ENCODE measurements around the gene TMC5. TPM values are rescaled to one million over a fixed set of nuclear protein-coding genes. Genes with fewer than 3 reads are reported as not detected.

TMC5 gene
- polyA plus RNA-seq, 1 of the 3 experiments (the other 2 are of a cell fraction) = not detected

DNA sequence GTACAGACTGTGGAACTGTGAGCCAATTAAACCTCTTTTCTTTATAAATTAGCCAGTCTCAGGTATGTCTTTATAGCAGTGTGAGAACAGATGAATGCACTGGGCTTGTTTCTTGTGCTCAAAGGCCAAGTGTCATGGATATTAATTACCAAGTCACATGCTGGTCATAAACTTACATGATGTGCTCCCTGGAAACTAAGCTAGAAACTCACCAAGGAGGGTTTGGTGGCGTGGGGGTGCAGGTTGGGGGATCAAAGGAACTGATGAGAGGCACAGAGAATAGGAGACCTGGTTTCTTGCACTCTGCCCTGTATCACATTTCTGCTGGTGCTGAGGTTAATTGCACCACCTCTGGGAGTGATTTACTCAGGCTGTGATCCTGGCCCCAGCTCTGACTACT is 31.2 kb upstream of the TMC5 start (continued):
- TF ChIP-seq, protein P1, sequence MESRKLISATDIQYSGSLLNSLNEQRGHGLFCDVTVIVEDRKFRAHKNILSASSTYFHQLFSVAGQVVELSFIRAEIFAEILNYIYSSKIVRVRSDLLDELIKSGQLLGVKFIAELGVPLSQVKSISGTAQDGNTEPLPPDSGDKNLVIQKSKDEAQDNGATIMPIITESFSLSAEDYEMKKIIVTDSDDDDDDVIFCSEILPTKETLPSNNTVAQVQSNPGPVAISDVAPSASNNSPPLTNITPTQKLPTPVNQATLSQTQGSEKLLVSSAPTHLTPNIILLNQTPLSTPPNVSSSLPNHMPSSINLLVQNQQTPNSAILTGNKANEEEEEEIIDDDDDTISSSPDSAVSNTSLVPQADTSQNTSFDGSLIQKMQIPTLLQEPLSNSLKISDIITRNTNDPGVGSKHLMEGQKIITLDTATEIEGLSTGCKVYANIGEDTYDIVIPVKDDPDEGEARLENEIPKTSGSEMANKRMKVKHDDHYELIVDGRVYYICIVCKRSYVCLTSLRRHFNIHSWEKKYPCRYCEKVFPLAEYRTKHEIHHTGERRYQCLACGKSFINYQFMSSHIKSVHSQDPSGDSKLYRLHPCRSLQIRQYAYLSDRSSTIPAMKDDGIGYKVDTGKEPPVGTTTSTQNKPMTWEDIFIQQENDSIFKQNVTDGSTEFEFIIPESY (IDR thresholded peaks at IDR 0.05; ENCODE audit: borderline replicate concordance, low read depth) = no peak
- no peak for TF ChIP-seq NFIC (IDR thresholded peaks at IDR 0.05; ENCODE audit: borderline replicate concordance)
- TF ChIP-seq RFX5 (IDR thresholded peaks at IDR 0.05; ENCODE audit: low read length) = no peak

DNA sequence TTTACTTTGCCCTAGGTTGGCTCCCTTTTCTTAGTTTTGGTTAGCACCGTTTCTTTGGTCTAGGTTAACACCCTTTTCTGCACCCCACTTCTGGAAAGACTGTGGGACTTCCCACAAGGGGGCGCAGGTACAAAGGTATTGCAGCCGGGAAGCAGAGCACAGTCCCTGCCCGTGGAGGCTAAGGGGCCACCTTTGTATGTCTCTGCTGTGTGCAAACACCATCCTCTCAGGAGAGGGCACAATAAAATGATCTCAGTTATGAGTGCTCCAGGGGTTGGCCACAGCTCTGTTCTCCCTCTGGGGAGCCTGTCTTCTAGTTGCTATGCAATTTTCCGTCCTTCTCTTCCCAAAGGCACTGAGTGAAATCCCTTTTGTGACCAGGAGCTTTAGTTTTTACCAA is 28.4 kb upstream of the TMC5 start:
- no peaks in the 10 kb centered on the region for H3K36me3 ChIP-seq (replicated peaks in 1 of 2; ENCODE audit: control insufficient read depth in 1 of 2, insufficient read depth in 2 of 2, low read length in 1 of 2)
- no peaks in the 10 kb centered on the region for H4K20me1 ChIP-seq (ENCODE audit: insufficient read depth)
- ChIA-PET CTCF (interaction anchor here (0.6 to 3.7 kb wide), 39 partner anchors 8 to 308 kb away, joined by 3 to 68 read pairs (median 4); partner anchors contain the start of genes CCP110 and TMC5), POLR2A (interaction anchor here (0.6 to 0.7 kb wide), 2 partner anchors 134 to 270 kb away, joined by 3 to 4 read pairs; no protein-coding TSS in a partner anchor)
- H3K9ac ChIP-seq = no peak overlapping the region
- H3K9me3 ChIP-seq = no peaks in the 10 kb centered on the region
- H3K4me2 ChIP-seq = no peak overlapping the region
- peak; percentile 60 for DNase-seq
- H3K9me2 ChIP-seq = no peaks in the 10 kb centered on the region
- H2AFZ ChIP-seq (ENCODE audit: low read depth) = no peak overlapping the region
- no peaks in the 10 kb centered on the region; a peak in 1 of 4 replicates for H3K4me1 ChIP-seq (ENCODE audit: control insufficient read depth in 1 of 2, insufficient read depth in 2 of 2, low read depth in 1 of 2, low read length in 1 of 2)
- H3K4me3 ChIP-seq (ENCODE audit: low read depth in 2 of 2, low read length in 1 of 2) = no peak overlapping the region
- H3K79me2 ChIP-seq (ENCODE audit: insufficient read depth) = no peaks in the 10 kb centered on the region
- H3F3A ChIP-seq (replicated peaks; ENCODE audit: insufficient read depth) = no peaks in the 10 kb centered on the region
- 11% methylated on average over 5 of the region's 5 CpGs for WGBS (ENCODE audit: low lambda C conversion rate)
- no peaks in the 10 kb centered on the region for H3K27me3 ChIP-seq (ENCODE audit: insufficient read depth)
- H3K27ac ChIP-seq (ENCODE audit: low read depth in 2 of 2, low read length in 1 of 2) = no peak overlapping the region
- TF ChIP-seq TAF1 (IDR thresholded peaks at IDR 0.05; ENCODE audit: borderline replicate concordance, low read depth, low read length) (no peak), FOXM1 (IDR thresholded peaks at IDR 0.05; ENCODE audit: low read depth) (no peak), JUND (IDR thresholded peaks at IDR 0.05) (no peak), NFIC (IDR thresholded peaks at IDR 0.05; ENCODE audit: borderline replicate concordance) (no peak), RXRA (IDR thresholded peaks at IDR 0.05; ENCODE audit: borderline replicate concordance, low read depth) (no peak), SIN3A (IDR thresholded peaks at IDR 0.05; ENCODE audit: borderline replicate concordance, low read depth, low read length) (no peak), FOXJ3 (CRISPR knock-in tag; IDR thresholded peaks at IDR 0.05) (no peak), CTCF (IDR thresholded peaks at IDR 0.05) (peak; percentile 50), MXI1 (IDR thresholded peaks at IDR 0.05; ENCODE audit: low read depth, low read length) (no peak), RFX5 (IDR thresholded peaks at IDR 0.05; ENCODE audit: low read length) (no peak), TCF12 (IDR thresholded peaks at IDR 0.05) (no peak), PBX3 (IDR thresholded peaks at IDR 0.05) (no peak), NRF1 (IDR thresholded peaks at IDR 0.05; ENCODE audit: low read depth, low read length) (no peak), SMC3 (IDR thresholded peaks at IDR 0.05; ENCODE audit: low read depth, low read length) (peak; percentile 46; the same call in 1 of the 2 replicates), ELF1 (IDR thresholded peaks at IDR 0.05) (no peak), CHD2 (IDR thresholded peaks at IDR 0.05; ENCODE audit: low read length, partially characterized antibody) (no peak), EZH2phosphoT487 (IDR thresholded peaks at IDR 0.05; ENCODE audit: borderline replicate concordance, low read depth) (no peak), RAD21 (IDR thresholded peaks at IDR 0.05; ENCODE audit: low read length) (peak; percentile 62)
- TF ChIP-seq, protein P1 (IDR thresholded peaks at IDR 0.05; ENCODE audit: borderline replicate concordance, low read depth) = no peak
- TF ChIP-seq, protein P2, sequence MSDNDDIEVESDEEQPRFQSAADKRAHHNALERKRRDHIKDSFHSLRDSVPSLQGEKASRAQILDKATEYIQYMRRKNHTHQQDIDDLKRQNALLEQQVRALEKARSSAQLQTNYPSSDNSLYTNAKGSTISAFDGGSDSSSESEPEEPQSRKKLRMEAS (IDR thresholded peaks at IDR 0.05; ENCODE audit: low read depth) = no peak
- TF ChIP-seq, protein P3, sequence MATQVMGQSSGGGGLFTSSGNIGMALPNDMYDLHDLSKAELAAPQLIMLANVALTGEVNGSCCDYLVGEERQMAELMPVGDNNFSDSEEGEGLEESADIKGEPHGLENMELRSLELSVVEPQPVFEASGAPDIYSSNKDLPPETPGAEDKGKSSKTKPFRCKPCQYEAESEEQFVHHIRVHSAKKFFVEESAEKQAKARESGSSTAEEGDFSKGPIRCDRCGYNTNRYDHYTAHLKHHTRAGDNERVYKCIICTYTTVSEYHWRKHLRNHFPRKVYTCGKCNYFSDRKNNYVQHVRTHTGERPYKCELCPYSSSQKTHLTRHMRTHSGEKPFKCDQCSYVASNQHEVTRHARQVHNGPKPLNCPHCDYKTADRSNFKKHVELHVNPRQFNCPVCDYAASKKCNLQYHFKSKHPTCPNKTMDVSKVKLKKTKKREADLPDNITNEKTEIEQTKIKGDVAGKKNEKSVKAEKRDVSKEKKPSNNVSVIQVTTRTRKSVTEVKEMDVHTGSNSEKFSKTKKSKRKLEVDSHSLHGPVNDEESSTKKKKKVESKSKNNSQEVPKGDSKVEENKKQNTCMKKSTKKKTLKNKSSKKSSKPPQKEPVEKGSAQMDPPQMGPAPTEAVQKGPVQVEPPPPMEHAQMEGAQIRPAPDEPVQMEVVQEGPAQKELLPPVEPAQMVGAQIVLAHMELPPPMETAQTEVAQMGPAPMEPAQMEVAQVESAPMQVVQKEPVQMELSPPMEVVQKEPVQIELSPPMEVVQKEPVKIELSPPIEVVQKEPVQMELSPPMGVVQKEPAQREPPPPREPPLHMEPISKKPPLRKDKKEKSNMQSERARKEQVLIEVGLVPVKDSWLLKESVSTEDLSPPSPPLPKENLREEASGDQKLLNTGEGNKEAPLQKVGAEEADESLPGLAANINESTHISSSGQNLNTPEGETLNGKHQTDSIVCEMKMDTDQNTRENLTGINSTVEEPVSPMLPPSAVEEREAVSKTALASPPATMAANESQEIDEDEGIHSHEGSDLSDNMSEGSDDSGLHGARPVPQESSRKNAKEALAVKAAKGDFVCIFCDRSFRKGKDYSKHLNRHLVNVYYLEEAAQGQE (IDR thresholded peaks at IDR 0.05; ENCODE audit: low read depth, low read length) = no peak

Data from SK-N-SH (cell line).